Motor neuron (in vitro differentiated cells): ENCODE measurements around the gene TOM1. TPM values are rescaled to one million over a fixed set of nuclear protein-coding genes. Genes with fewer than 3 reads are reported as not detected.
"Not testable (repeated sequence)": the region's sequence is repeated elsewhere in the genome, so short reads cannot be mapped to it uniquely, and the experiment has no call there.

Source experiments
- ATAC-seq, 8 experiments: fragments of 200-7000 bp; cut with Tn5 transposase; replicated peaks in 6 of 8; 2 replicates each; pipeline ENCODE4 v1.8.0; 2021; ENCODE audit warnings: mild to moderate bottlenecking in 8 of 8, moderate library complexity in 8 of 8
- H3K27ac ChIP-seq, 2 donors: fragments of 250-450 bp; sonication (Bioruptor Pico); 2 replicates each; pipeline ENCODE4 v1.9.0; 2021; ENCODE audit warnings: antibody characterized with exemption in 2 of 2, mild to moderate bottlenecking in 2 of 2, moderate library complexity in 1 of 2
- H3K4me1 ChIP-seq, 2 donors: fragments of 250-450 bp; sonication (Bioruptor Pico); replicated peaks in 1 of 2; 2 replicates each; pipeline ENCODE4 v1.6.1; 2021; ENCODE audit warnings: antibody characterized with exemption in 2 of 2, mild to moderate bottlenecking in 2 of 2, moderate library complexity in 1 of 2
- H3K4me3 ChIP-seq, 5 donors: fragments of 250-450 bp; sonication (Bioruptor Pico); 2 replicates each; pipeline ENCODE4 v1.9.0; 2021; ENCODE audit warnings: antibody characterized with exemption in 5 of 5, mild to moderate bottlenecking in 5 of 5, moderate library complexity in 4 of 5
- WGBS, 10 experiments: fragments of 450-650 bp; shearing (Covaris generic); methylation state at CpG; one replicate each; pipeline ENCODE4 v1.0.0; 2022; 5-methylcytosine and 5-hydroxymethylcytosine counted together
- in situ Hi-C, 9 experiments: fragments of 400-800 bp; cut with MboI; loops; one replicate each; pipeline ENCODE4 v1.15.0; 2021; ENCODE audit warnings: low sequenced_read_pairs in 9 of 9, low pct_unique_long_range_greater_than_20kb in 2 of 9; ENCODE audit not compliant: unreplicated experiment in 9 of 9
- total RNA-seq, 8 experiments: library from RNA; unstranded; fragments of 300-600 nt; gene quantifications; 2 replicates each; pipeline versions ENCODE4 v1.2.3 to v1.2.4, GENCODE V29; 2022

TOM1 gene
- total RNA-seq, 8 experiments from 2014 or later, result 17.8 to 52.3 (median 32.7) TPM

DNA sequence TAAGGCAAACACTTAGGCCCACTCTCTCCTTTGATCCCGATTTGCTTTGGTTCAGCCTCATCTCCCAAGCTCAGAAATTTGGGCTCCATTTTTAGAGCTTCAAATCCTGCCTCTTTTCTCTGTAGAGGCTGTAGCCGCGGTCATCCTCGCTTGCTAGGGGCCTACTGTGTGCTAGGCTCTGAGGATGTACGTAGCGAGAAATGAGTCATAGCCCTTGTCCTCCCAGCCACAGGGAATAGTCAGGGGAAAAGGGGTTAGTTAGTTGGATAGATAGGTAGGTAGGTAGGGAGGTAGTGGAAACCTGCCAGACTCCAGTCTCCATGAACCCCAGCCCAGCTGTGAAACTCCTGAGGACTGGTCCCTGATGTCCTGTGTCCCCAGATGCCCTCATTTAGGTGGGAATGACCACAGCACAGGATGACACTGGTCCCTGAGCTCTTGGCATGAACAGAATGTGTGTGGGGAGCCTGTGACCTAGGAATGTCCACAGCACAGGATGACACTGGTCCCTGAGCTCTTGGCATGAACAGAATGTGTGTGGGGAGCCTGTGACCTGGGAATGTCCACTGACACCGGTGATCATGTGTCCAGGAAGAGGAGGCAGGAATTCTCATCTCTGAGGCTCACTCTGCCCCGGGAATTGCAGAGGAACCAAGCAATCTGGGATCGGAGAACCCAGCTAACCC lies 59.8 kb downstream of the TOM1 start:
- 33 to 100% (median 79%) methylated on average over 1 to 6 of the region's 9 CpGs; no CpG with 5 or more reads in 4 of the 10 experiments for WGBS, 10 experiments

DNA sequence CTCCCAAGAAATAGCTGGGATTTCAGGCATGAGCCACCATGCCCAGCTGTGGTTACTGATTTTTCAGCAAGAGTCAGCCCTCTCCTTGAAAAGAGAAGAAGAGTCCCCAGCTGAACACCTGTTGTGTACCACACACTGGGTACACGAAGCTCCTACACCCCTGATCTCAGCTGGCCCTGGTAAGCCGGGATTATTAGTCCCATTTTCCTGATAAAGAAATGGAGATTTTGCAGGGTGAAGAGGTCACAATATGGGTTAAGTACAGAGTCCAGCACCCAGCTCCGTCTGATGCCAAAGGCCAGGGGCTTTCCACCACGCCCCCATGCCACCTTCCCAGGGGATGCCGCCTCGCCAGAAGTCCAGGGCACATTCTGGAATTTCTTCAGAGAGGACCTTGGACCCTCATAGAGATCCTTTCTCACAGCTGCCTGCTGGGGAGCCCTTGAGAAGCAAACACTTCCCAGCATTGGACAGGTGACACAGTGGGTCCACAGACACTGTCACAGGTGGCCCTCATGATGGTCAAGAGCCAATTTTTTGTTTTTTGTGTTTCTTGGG lies 61.4 kb downstream of the TOM1 start:
- in situ Hi-C loops, result loop anchor here in 1 of 9 experiments (25.0 kb wide), 1 partner anchor 751 kb away; no protein-coding TSS in a partner anchor
- 40 to 81% (median 74%) methylated on average over 2 to 5 of the region's 6 CpGs; no CpG with 5 or more reads in 5 of the 10 experiments for WGBS, 10 experiments
- ATAC-seq, result no peak

More for the DNA sequence above, 59.8 kb downstream of the TOM1 start:
- ATAC-seq, result no peak
- Histone ChIP-seq H3K27ac (no peak overlapping the region), H3K4me3 (no peak overlapping the region), H3K4me1 (no peaks in the 10 kb centered on the region)
- in situ Hi-C loops, result loop anchor here in 2 of 9 experiments (10.0 to 25.0 kb wide), 2 partner anchors 225 to 753 kb away; no protein-coding TSS in a partner anchor

DNA sequence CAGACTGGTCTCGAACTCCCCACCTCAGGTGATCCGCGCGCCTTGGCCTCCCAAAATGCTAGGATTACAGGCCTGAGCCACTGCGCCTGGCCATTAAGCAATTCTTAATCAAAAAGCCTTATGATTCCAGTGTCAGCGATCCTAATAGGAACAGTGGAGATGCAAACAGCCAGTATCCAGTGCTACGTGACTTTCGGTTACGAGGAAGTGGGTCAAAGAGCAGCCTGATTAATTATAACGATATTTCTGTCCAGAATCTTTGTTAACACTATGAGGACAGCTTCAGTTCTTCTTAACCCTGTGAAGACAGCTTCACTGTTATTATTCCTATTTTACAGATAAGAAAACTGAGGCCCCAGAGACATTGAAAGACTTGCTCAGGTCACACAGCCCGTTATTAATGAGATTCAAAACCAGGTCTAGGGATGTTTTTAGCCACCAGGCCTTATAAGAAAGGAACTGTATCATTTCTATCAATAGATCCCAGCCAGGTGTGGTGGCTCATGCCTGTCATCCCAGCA lies 63.9 kb downstream of the TOM1 start:
- no peak for ATAC-seq
- WGBS, 10 experiments, result 75 to 100% (median 91%) methylated on average over 1 to 10 of the region's 11 CpGs
- no peaks in the 10 kb centered on the region for H3K4me1 ChIP-seq
- H3K27ac ChIP-seq, result no peak overlapping the region
- H3K4me3 ChIP-seq, result no peak overlapping the region
- in situ Hi-C loops, result loop anchor here in 1 of 9 experiments (25.0 kb wide), 1 partner anchor 749 kb away; no protein-coding TSS in a partner anchor

More for the DNA sequence above, 61.4 kb downstream of the TOM1 start:
- Histone ChIP-seq H3K4me3 (no peak overlapping the region), H3K27ac (no peak overlapping the region), H3K4me1 (no peaks in the 10 kb centered on the region)

DNA sequence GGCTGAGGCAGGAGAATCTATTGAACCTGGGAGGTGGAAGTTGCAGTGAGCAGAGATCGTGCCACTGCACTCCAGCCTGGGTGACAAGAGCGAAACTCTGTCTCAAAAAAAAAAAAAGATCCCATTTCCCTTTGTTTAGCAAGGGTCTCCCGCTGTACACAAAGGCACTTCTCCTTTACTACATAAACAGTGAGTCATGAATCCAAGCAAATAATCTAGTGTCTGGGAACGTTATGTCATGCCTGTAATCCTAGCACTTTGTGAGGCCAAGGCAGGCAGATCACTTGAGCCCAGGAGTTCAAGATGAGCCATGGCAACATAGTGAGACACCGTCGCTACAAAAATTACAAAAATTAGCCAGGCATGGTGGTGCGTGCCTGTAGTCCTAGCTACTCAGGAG lies 64.5 kb downstream of the TOM1 start:
- peak in 7 of 8 experiments; percentile 52 to 97 (median 89) for ATAC-seq
- H3K27ac ChIP-seq, result not testable (repeated sequence)
- WGBS, 10 experiments, result 44 to 95% (median 73%) methylated on average over 1 to 5 of the region's 7 CpGs; no CpG with 5 or more reads in 3 of the 10 experiments

DNA sequence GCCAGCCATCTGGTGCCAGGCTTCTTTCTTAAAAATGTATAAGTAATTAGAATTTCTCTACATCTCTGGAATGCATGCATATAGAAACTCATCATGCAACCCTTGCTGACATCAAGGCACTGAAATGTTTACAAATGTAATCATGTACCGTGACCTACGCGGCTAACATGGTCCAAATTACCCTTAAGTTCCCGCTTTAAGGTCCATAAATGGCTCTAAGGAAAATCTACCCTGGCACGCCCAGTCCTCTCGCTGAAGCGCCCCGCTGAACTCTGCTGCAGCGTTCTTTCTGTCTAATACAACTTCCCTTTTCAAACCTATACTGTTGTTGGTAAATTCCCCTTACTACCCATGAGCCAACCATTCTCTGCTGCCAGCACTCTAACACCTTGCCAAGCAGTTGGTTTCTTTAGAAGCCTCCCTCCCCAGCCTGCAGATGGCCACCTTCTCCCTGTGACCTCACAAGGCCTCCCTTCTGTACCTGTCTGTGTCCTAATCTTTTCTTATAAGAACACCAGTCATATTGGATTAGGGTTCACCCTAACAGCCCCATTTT lies 67.7 kb downstream of the TOM1 start:
- Histone ChIP-seq H3K4me1 (peaks cover 11 to 20% of the 10 kb centered on the region in 2 donors), H3K4me3 (no peak overlapping the region), H3K27ac (no peak overlapping the region)
- 36 to 100% (median 90%) methylated on average over 1 to 9 of the region's 9 CpGs; no CpG with 5 or more reads in 2 of the 10 experiments for WGBS, 10 experiments
- in situ Hi-C loops, result loop anchor here in 1 of 9 experiments (25.0 kb wide), 1 partner anchor 745 kb away; no protein-coding TSS in a partner anchor
- peak in 1 of 8 experiments; percentile 53 for ATAC-seq

More for the DNA sequence above, 64.5 kb downstream of the TOM1 start:
- not testable (repeated sequence) for H3K4me1 ChIP-seq, H3K4me3 ChIP-seq
- in situ Hi-C loops, result loop anchor here in 1 of 9 experiments (25.0 kb wide), 1 partner anchor 748 kb away; no protein-coding TSS in a partner anchor

DNA sequence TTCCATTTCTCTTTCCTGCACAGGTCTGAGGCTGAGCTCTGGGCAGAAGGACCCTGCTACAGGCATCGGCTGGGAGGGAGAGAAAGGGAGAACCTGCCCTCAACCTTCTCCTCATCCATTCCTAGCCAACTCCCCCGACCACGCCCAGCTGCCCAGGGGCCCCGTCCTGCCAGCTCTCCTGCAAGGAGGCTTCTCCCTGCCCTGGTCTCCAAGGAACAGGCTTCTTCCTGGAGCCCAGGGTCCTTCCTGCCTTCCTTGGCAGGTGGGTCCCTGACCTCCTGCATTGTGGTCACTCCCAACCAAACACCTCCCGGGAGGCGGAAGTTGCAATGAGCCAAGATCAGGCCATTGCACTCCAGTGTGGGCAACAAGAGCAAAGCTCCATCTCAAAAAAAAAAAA lies 68.7 kb downstream of the TOM1 start:
- 60 to 100% (median 90%) methylated on average over 2 to 3 of the region's 6 CpGs; no CpG with 5 or more reads in 5 of the 10 experiments for WGBS, 10 experiments
- Histone ChIP-seq H3K4me3 (no peak overlapping the region), H3K27ac (no peak overlapping the region), H3K4me1 (peaks cover 11 to 20% of the 10 kb centered on the region in 2 donors)
- in situ Hi-C loops, result loop anchor here in 1 of 9 experiments (25.0 kb wide), 1 partner anchor 744 kb away; no protein-coding TSS in a partner anchor
- no peak for ATAC-seq

DNA sequence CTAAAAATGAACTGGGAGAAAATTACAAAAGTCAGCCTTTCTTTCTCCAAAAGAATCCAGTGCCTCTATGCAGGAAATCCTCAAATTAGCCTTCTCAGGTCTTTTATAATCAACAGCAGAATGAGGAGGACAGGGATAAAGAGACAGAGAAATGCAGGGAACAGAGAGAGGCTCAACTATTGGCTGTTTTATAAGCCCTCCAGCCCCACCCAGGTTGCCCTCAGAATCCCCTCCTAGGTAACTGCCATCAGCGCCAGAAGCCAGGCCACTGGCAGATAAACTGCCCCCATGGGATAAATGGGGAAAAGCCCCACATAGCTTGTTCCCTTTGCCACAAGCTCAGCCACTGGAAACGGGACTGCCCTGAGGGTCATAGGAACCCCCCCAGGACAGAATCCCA lies 70.3 kb downstream of the TOM1 start:
- no peak overlapping the region for H3K4me3 ChIP-seq
- 33 to 80% (median 67%) methylated on average over 1 of the region's 2 CpGs; no CpG with 5 or more reads in 5 of the 10 experiments for WGBS, 10 experiments
- peaks cover 11 to 20% of the 10 kb centered on the region in 2 donors for H3K4me1 ChIP-seq
- H3K27ac ChIP-seq, result no peak overlapping the region
- in situ Hi-C loops, result loop anchor here in 1 of 9 experiments (25.0 kb wide), 1 partner anchor 742 kb away; no protein-coding TSS in a partner anchor
- no peak for ATAC-seq

DNA sequence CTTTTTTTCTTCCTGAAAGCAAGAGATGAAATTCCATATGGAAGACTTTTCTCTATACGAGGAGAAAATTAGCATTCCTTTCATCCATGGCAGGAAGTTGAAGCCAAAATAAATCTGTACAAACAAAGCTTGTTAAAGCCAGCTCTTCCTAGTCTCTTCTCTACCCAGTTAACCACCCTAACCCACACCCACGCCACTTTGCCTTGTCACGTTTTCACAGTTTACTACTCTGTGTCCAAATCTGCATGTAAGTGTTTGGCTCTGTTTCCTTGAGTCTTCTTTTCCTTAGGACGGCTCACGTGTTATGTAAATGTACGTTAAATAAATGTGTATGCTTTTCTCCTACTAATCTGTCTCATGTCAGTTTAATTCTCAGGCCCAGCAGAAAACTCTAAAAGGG lies 74.1 kb downstream of the TOM1 start:
- in situ Hi-C loops, result loop anchor here in 1 of 9 experiments (25.0 kb wide), 1 partner anchor 739 kb away; no protein-coding TSS in a partner anchor
- no peak overlapping the region for H3K4me3 ChIP-seq
- peak in 1 of 8 experiments; percentile 3 for ATAC-seq
- WGBS, 10 experiments, result 5 to 90% (median 65%) methylated on average over 1 to 6 of the region's 6 CpGs; no CpG with 5 or more reads in 1 of the 10 experiments
- peaks cover 24 to 33% of the 10 kb centered on the region in 2 donors for H3K4me1 ChIP-seq
- no peak overlapping the region for H3K27ac ChIP-seq

DNA sequence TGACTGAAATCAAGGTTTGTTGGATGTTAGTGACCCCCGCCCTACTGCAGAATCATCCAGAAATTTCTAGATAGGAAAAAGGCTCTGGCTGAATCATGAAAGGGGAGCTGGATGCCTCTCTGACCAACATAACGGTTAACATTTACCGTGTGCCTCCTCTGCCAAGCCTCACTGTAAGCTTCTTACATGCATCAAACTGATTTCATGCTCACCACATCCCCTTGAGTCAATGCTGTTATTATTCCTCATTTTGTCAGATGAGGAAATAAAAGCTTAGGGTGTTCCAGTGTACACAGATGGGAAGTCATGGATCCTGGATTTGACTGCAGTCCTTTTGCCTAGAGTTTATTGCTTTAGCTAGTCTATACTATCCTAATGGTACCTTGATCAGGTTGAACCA lies 75.3 kb downstream of the TOM1 start:
- no peak overlapping the region for H3K27ac ChIP-seq
- H3K4me3 ChIP-seq, result no peak overlapping the region
- peaks cover 15 to 22% of the 10 kb centered on the region in 2 donors for H3K4me1 ChIP-seq
- no peak for ATAC-seq
- in situ Hi-C loops, result no loop called here
- WGBS, 10 experiments, result 50 to 100% (median 94%) methylated on average over 1 to 3 of the region's 3 CpGs; no CpG with 5 or more reads in 1 of the 10 experiments

DNA sequence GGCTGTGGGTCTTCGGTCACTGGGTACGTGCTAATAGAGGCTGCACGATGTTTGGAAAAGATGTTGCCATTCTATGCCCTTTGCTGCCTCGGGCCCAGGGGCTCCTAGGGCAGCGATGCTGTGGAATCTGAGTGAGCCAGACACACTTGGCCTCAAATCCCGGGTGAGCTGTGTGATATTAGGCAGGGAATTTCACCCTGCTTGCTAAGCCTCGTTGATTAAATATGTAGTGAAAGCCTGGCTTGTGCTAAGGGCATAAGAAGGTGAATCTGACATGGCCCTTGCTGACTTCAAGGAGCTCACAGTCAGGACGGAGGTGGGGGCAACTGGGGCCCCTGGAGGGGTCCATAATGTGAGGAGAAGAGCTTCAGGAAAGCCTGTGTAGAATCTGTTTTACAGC lies 75.8 kb downstream of the TOM1 start:
- ATAC-seq, result no peak
- H3K4me3 ChIP-seq, result no peak overlapping the region
- WGBS, 10 experiments, result 29 to 100% (median 83%) methylated on average over 1 to 6 of the region's 8 CpGs; no CpG with 5 or more reads in 4 of the 10 experiments
- in situ Hi-C loops, result no loop called here
- H3K27ac ChIP-seq, result no peak overlapping the region
- H3K4me1 ChIP-seq, result peaks cover 15 to 23% of the 10 kb centered on the region in 2 donors

DNA sequence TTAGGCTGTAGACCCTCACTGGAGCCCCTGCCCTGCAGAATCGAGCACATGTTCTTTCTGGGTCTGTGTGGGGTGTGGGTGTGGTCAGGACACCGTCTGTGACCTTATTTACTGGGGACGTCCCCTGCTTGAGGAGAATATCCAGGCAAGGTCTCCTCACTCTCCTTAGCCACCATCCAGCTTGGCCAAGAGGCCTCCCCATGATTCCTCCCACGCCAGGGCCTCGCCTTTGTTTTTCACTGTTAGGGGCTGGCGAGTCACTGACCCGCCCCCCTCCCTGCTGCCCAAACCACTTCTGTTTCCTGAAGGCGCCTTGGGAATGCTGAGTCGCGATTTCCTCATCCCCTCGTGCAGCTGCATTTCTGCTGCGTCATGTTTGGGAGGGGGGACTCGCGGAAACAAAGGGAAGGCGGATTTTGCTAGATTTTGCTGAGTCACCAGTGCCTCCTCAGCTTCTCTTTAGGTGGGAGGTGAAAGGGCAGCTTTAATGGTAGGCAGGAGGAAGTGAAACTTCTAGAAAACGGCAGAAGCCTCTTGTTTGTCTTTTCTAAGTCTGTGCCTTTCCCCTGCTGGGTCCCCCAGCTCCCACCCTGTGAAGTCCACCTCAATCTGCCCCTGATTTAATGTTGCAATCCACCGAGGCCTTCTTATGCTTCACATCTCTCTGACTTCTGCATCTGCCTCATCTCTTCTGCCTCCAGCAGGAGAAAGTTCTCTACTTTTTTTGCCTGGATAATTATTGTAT lies 77.2 kb downstream of the TOM1 start:
- ATAC-seq, result peak; percentile 20 to 35 (median 31)
- Histone ChIP-seq H3K4me1 (peaks cover 17 to 24% of the 10 kb centered on the region in 2 donors), H3K4me3 (no peak overlapping the region), H3K27ac (no peak overlapping the region)
- in situ Hi-C loops, result no loop called here
- 0 to 42% (median 6%) methylated on average over 1 to 11 of the region's 17 CpGs; no CpG with 5 or more reads in 4 of the 10 experiments for WGBS, 10 experiments

DNA sequence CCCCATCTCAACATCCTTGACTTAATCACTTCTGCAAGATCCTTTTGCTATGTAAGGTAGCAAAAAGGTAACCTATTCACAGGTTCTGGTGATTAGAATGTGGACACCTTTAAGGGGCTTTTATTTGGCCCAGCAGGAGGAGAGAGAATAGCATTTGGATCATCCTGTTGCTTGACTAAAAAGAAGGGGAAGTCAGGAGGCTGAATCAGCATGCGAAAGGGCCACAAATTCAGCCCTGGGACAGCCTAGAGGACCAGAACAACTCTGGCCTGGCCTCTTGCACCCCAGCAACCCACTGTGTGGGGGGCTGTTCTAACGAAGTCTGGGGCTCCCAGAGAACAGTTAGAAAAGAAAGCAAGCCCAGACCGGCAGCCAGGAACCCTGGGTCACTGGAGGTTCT lies 78.0 kb downstream of the TOM1 start:
- no peak overlapping the region for H3K4me3 ChIP-seq
- in situ Hi-C loops, result no loop called here
- 17 to 100% (median 81%) methylated on average over 1 to 3 of the region's 3 CpGs; no CpG with 5 or more reads in 2 of the 10 experiments for WGBS, 10 experiments
- peaks cover 17 to 21% of the 10 kb centered on the region in 2 donors for H3K4me1 ChIP-seq
- ATAC-seq, result no peak
- H3K27ac ChIP-seq, result no peak overlapping the region
